ENCODE results near the gene PLEKHA7.

- TF ChIP-seq TBP (IDR thresholded peaks at IDR 0.05; ENCODE audit: low read depth, low read length): no peak
- TF ChIP-seq CREB1 (IDR thresholded peaks at IDR 0.05): no peak
- no peak for TF ChIP-seq CHD2 (IDR thresholded peaks at IDR 0.05; ENCODE audit: low read length)
- no peak for TF ChIP-seq NRF1 (IDR thresholded peaks at IDR 0.05; ENCODE audit: low read depth, low read length)
- no peak for TF ChIP-seq JUND (IDR thresholded peaks at IDR 0.05; ENCODE audit: low read length)
- TF ChIP-seq CBX8 (IDR thresholded peaks at IDR 0.05; ENCODE audit: borderline replicate concordance, low read depth, low read length): no peak
- TF ChIP-seq CTCF (IDR thresholded peaks at IDR 0.05; ENCODE audit: control extremely low read depth in 1 of 3, insufficient read depth in 1 of 3, low read depth in 1 of 3, low read length in 3 of 3): no peak
- no peak for TF ChIP-seq YY1 (IDR thresholded peaks at IDR 0.05; ENCODE audit: low read depth, low read length)
- TF ChIP-seq RAD21 (IDR thresholded peaks at IDR 0.05 in 1 of 2, conservative IDR thresholded peaks at IDR 0.05 in 1 of 2; ENCODE audit: low read depth in 2 of 2, low read length in 2 of 2): no peak
- TF ChIP-seq KDM1A (IDR thresholded peaks at IDR 0.05; ENCODE audit: borderline replicate concordance, low read length): no peak
- no peak for TF ChIP-seq POLR2AphosphoS5 (IDR thresholded peaks at IDR 0.05; ENCODE audit: low read depth, low read length)
- no peak for TF ChIP-seq EZH2 (IDR thresholded peaks at IDR 0.05; ENCODE audit: low read depth, low read length, severe bottlenecking)
- TF ChIP-seq POLR2A (IDR thresholded peaks at IDR 0.05; ENCODE audit: control extremely low read depth in 1 of 2, low read depth in 2 of 2, low read length in 2 of 2): no peak
- no peak for TF ChIP-seq SIN3A (conservative IDR thresholded peaks at IDR 0.05 in 1 of 2, IDR thresholded peaks at IDR 0.05 in 1 of 2; ENCODE audit: low read depth in 1 of 2, low read length in 2 of 2)
Observed at GRCh38 chr11:17020831-17021230, 6.6 kb upstream of the PLEKHA7 start.
